ENCODE measurements around the gene LFNG.
"Not testable (repeated sequence)": the region's sequence is repeated elsewhere in the genome, so short reads cannot be mapped to it uniquely, and the experiment has no call there.

Gene LFNG

DNA sequence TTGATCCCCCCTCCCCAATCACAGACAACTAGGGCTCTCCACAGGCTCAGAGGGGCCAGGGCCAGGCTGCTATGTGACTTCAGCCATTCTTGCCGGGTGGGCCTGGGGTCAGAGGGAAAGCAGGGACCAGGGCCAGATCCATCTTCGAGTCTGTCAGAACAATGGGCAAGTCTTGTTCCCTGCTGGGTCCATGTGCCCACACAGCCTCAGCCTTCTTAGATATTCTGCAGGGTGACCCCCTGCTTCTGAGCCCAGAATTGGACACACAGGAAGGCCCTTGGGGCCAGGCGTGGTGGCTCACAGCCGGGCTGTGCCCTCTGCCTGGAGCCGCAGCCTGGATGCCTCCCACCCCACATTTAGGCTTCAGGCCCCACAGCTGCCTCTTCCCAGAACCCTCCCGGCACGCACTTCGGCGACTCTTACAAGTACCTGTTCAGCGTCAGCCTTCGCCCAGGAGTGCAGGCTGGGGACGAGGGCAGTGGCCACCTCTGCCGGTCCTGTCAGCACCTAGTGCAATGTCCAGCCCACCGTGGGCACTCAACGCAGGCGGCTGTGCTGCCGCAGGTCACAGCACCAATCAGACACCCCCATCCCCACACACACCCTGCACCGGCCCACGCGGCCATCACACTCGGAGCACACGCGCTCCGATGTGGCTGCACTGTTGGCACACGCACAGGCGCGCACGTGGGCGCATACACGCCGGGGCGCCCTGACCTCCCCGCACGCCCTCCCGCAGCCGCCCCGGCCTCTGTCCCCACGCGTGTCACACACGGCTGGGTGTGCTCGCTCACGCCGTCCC lies 11.6 kb downstream of the LFNG start:
- not testable (repeated sequence) for DNase-seq

DNA sequence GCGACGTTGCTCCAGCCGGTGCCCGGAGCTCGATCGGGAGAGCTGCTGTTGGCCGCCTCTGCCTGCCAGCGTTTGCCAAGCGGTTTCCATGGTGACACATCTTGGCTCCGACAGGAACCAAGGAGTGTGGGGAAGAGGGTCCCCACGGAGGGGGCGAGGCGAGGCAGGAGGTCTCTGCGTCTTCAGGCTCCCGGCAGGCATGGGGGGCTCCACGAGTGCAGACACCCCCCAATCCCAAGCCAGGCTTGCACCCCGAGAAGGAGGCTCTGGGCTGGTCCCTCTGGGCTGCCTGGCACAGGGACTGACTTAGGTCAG lies 12.2 kb downstream of the LFNG start:
- not testable (repeated sequence) for DNase-seq

DNA sequence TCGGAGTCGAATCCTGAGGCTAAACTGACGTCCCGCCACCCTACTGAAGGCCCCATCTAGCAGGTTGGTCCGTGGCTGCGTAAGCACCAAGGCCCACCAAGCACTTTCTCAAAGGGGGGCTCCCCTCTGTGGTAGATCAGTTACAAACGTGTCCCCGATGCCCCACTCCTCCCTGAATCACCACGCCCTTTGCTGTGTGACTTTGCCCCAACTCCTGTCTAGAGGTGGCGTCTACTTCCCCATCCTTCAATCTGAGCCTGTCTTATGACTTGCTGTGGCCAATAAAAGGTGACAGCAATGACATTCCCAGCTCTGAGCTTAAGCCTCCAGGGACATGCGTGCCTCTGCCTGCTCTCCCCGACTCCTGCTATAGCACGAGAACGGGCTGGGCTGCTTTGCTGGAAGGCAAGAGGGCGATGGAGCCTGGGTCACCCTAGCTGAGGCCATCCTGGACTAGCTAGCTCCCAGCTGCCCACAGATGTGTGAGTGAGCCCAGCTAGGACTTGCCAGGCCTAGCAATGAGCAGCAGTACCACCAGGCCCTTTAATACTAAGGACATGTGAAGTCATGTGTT lies 12.7 kb downstream of the LFNG start:
- not testable (repeated sequence) for DNase-seq

DNA sequence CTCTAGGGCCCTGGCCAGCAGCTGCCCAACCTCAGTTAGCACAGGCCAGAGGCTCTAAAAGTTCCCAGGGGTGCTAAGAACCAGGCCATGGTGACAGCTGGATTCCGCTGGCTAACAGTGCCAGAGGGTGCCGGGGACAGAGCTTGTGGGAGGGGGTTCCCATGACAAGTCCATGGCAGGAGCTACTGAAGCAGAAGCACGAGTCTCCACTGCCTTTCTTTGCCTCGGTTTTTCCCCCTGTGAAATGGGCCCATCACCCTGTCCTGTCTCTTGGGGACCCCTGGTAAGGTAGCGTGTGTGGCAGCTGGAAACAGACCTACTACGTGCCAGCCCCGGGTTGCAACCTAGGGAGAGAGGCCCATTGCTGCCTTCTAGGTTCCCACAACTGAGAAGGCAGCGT lies 13.2 kb downstream of the LFNG start:
- DNase-seq, result not testable (repeated sequence)

DNA sequence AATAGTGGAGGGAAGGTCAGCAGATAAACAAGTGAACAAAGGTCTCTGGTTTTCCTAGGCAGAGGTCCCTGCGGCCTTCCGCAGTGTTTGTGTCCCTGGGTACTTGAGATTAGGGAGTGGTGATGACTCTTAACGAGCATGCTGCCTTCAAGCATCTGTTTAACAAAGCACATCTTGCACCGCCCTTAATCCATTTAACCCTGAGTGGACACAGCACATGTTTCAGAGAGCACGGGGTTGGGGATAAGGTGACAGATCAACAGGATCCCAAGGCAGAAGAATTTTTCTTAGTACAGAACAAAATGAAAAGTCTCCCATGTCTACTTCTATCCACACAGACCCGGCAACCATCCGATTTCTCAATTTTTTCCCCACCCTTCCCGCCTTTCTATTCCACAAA lies 14.0 kb downstream of the LFNG start:
- DNase-seq, result not testable (repeated sequence)

DNA sequence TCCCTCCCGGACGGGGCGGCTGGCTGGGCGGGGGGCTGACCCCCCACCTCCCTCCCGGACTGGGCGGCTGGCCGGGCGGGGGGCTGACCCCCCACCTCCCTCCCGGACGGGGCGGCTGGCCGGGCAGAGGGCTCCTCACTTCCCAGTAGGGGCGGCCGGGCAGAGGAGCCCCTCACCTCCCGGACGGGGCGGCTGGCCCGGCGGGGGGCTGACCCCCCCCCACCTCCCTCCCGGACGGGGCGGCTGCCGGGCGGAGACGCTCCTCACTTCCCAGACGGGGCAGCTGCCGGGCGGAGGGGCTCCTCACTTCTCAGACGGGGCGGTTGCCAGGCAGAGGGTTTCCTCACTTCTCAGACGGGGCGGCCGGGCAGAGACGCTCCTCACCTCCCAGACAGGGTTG lies 14.6 kb downstream of the LFNG start:
- not testable (repeated sequence) for DNase-seq

DNA sequence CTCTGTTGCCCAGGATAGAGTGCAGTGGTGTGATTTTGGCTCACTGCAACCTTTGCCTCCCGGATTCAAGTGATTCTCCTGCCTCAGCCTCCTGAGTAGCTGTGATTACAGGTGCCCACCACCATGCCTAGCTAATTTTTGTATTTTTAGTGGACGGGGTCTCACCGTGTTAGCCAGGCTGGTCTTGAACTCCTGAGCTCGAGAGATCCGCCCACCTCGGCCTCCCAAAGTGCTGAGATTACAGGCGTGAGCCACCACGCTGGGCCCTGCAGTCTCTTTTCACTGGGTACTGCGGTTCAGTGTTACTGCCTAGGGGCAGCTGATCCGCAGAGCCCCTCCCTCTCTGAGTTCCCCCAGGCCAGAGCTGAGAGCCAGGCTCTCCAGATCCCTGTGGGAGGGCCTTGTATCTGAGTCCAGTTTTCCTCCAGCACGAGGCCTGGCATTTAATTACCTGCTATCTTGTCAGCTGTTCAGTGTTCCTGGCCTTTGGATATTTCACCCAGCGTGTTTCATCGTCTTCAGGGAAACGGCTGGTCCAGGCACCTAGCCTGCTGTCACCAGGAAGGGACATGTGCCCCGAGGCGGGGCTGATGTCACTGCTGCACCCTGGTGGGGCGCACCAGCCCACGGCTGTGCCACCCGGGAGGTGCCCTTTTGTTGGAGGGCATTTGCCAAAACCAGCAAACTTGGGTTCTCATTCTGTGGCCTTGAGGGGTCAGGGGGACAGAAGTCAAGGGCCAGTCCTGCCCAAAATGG lies 16.5 kb downstream of the LFNG start:
- not testable (repeated sequence) for DNase-seq

DNA sequence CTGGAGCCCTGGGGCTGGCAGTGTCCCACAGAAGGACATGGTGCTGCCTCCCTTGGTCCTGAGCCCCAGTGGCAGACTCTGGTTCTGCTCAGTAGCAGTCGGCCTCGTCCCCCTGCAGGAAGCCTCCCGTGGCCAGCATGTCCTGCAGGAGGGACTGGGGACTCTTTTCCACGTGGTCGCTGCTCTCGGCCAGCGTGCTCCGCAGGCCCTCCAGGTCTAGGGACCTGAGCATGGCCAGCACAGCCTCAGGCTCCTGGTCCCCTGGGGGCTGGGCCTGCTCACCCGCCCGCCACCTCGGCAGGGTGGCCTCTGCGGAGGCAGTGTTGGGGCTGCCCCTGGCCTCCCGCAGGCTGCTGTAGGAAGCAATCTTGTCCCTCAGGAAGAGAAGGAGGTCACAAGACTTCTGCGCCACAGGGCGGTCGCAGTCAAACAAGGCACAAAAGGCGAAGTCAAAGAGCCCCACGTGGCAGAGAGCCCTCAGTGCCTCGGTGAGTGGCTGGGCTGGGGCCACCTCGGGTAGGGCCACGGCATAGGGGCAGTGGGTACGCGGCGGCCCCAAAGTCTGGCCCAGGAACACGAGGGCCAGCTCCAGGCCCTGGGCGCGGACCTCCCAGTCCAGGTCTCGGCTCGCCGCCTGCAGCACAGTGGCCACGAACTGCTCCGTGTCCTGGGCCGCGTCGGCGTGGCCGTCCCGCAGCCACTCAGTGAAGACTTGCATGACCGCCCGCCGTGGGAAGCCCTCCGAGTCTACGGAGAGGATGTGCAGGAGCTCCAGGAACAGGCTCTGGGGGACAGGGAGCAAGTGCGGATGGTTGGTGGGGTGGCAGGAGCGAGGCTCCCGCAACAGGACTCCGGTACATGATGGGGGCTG lies 18.6 kb downstream of the LFNG start:
- no peak for DNase-seq

DNA sequence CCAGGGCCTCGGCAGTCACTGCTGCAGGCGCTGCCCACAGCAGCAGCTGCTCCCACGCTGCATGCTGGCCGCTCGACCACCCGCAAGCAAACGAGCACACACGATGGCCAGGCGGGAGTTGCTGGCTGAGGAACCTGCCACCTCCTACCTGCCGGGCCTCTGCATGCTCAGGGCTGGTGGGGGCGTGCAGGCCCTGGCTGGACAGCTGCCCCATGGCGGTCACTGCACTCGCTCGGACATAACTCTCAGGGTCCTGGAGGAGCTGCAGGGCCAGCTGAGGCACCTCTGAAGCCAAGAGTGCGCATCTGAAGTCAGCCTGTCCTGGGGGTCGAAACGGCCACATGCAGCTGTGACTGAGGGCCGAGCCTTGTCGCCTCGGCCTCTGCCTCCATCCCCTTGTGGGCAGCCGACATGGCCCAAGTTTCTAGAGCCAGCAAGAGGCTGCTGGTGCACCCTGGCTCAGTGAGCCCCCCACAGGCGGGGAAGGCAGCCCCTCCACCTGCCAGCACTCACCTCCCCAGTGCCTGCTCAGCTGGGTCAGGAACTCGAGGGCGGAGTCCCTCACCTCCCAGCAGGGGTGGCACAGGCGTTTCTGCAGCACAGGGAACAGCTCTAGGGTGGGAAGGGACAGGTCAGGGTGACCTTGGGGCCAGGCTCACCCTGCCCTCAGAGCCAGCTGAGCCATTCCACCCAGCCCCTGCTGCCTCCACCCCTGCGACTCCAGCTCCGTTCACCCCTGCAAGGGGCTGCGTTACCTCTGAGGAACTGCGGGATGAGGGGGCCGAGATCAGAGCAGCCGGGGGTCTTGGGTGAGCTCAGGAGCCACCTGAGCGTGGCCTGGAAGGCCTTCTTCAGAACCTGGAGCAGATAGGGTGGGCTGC lies 19.7 kb downstream of the LFNG start:
- no peak for DNase-seq

DNA sequence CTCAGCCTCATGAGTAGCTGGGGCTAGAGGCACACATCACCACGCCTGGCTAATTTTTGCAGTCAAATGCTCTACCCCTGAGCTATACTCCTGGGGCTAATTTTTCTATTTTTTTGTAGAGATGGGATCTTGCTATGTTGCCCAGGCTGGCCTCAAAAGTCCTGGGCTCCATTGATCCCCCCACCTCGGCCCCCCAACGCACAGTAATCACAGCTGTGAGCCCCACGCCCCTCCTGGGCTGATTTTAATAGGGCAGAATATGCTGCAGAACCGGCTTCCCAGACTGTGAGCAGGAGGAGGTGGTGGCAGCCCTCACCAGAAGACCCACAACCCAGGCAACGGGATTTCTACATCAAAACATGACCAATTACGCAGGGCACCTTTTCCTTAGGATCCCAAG lies 20.6 kb downstream of the LFNG start:
- no peak for DNase-seq

DNA sequence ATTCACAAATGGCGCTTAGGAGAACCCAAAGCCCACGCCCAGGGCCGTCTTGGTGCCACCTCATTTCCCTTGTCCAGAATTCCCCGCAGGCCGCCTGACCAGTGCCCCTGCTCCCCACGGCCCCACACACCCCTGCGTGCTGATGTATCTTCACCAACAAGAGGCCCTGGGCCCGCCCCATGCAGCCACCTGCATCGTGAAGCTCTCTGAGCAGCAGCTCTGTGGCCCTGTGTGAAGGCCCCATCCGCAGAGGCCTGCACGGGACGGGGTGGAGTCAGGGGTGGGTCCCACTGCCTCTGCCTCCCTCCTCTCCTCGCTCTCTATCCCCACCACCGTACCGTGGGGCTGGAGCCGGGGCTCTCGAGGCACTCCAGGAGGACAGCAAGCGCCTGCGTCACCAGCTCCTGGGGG lies 21.1 kb downstream of the LFNG start:
- no peak for DNase-seq

DNA sequence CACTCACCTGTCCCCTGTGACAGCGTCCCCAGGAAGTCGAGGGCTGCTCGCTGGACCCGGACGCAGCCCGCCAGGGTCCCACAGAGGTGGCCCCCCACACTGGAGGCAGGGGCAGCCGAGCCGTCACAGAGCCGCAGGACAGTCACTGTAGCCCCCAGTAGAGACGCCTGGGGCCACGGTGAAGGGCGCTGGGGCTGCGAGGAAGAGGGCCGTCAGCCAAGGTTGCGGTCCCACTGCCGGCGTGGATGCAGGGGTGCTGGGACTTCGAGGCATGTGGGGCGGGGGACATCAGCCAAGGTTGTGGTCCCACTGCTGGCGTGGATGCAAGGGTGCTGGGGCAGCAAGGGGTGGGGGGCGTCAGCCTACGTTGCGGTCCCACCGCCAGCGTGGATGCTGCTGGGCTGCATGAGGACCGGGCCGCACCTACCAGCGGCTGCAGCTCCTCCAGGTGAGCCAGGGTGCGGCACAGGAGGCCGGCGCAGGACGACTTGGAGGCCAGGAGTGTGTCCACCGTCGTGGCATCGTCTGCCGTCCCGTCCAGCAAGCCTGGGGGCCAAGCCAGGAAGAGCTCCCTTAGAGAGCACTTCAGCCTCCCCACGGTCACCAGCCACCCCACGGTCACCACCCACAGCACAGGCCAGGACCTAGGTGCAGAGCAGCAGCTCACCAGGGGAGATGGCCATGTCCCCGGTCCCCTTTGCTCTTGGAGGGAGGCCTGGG lies 21.9 kb downstream of the LFNG start:
- no peak for DNase-seq

DNA sequence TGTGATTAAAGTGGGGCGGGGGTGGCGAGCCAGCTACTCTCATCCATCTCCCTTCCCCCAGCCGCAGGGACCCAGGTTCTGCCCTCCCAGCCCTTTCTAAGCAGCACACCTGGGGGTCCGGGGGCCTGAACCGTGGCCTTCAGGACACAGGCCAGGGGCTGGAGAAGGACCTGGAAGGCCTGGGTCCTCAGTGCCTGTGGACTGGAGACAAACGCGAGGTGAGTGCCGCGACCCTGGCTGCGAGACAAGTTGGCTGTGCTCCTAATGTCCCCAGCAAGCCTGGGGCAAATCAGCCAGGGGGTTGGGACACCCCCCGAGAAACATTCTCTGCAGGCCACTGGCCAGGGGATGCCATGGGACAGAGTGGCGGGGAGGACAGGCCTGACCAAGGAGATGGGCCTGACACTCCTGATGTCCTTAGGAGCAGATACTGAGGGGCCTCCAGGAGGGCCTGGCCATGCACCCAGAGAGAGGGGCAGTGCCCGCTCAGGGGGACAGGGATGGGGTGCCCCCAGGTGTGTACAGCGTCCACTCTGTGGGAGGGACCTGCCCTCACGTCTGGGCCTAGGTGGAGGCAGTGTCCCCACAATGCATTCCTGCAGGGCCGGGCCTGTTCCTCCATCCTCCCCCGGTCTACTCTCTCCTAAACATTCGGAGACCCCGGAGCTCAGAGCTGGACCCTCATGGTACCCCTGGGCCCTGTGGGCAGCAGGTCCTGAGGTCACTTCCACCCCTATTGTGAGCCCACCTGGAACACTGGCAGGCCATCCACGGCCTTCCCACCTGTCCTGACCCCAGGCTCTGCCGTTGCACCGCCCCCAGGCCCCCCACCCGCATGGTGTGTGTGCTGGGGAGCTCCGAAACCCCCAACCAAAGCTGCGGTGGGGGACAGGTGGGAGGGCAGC lies 22.7 kb downstream of the LFNG start:
- no peak for DNase-seq

DNA sequence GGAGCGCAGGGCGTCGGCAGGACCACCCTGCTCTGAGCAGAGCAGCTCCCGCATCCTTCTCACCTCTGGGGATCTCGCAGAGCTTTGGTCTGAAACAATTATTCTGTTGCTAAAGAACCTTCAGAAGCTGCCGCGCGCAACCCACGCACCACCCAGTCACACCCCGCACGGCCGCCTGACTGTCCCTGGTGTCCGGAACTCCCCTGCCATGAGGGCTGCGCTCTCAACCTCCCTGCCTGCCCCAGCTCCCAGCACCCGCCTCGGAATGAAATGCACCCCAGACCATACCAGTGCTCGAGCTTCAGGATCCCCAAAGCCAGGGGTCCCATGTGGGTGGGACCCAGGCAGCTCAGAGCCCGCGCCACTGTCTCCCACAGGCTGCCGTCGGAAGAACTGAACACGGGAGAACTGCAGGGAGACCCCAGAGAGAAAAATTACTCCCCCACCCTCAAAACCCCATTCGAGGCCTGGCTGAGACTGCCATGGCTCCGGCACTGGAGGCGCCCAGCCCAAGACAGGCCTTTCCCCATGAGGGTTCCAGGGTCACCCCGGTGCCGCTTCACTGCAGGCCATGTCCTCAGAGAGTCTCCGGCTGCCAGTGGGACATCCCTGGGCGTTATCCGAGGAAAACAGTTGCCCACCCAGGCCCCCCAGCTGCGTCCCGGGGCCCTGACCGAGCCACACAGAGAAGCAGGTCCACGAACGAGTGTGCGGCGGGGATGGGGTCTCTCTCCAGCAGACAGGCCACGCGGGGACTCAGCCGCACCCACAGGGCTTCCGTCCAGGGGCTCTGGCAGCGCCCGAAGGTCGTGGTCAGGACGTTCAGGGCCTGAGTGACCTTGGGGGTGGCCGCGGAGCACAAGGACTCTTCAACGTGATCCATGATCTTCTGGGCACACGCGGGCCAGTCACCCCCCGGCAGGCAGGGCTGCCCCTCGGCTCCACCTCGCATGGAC lies 23.6 kb downstream of the LFNG start:
- DNase-seq, result no peak

DNA sequence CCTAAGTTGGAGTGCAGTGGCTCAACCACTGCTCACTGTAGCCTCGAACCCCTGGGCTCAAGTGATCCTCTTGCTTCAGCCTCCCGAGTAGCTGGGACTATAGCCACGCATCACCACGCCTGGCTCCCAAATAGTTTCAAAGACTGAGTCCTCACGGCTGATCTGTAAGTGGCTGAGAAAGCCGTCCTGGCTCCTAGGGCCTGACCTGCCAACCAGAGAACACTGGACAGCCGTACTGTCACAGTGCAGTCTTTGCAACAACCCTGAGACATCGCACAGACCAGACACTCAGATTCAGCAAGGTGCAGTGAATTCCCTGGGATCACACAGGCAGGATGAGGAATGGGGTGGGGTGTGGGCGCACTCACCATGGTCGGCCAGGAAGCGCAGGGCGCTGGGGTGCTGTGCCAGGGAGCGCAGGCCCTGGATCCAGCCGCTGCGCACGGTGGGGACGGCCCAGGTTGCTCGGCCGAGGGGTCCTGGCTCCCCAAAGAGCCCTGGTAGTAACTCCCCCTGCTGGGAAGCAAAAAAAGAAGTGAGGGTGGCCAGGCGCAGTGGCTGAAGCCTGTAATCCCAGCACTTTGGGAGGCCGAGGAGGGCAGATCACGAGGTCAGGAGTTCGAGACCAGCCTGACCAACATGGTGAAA lies 25.1 kb downstream of the LFNG start:
- DNase-seq, result no peak

DNA sequence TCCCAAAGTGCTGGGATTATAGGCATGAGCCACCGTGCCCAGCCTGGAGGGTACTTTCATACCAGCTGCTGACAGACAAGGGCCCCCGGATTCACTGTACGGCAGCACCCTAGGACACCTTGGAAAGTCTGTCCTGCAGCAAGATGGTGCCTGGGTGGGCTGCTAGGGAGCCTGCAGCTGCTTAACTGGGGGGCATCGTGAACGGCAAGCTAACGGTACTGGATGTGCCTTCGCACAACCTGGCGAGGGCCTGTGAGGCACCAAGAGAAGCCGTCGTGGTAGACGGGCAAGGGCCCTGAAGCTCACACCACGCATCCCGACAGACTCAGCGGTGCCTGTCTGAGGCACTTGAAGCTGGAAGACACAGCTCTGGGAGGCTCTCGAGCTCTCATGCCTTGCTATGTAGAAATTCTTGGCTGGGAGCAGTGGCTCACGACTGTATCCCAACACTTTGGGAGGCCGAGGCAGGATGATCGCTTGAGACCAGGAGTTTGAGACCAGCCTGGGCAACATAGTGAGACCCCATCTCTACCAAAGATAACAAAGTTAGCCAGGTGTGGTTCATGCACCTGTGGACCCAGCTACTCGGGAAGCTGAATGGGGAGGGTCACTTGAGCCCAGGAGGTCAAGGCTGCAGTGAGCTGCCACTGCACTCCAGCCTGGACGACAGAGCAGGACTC lies 26.3 kb downstream of the LFNG start:
- DNase-seq, result no peak

DNA sequence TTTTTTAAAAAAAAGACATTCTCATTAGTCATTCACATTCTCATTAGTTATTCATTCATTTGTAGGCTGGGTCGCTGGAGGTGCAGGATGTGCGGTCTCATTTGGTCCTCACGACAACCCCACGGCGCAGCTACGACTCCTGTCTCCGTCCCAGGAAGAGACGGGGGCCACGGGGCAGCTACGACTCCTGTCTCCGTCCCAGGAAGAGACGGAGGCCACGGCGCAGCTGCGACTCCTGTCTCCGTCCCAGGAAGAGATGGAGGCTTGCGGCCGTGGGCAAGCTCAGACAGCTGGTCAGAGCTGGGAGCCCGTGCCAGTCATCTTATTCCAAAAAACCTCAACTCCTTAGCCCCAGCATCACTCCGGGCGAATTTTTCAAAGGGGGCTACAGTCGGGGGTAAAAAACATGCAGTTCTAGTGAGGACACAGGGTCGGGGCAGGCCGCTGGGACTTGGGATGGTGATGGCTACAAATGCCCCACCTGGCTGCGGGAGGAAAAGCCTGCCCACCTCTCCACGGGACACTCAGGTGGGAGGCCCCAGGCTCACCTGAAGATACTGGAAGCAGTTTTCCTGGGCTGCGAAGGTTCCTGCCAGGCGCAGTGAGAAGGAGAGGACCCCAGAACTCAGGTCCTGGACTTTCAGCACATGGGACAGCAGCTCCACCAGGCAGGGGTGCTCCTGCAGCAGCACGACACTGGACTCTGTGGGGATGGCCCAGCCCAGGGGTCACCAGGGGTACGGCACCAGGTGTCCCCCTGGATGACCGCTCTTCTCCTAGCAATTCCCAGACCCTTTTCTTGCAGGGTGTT lies 27.4 kb downstream of the LFNG start:
- DNase-seq, result no peak

All from CD4-positive, alpha-beta T cell treated with Interleukin-17A for 1 hour (primary cell).